GM20431 (cell line): Measurements from ENCODE around the gene DCANP1.

Experiments
- in situ Hi-C: fragments of 300-500 bp; cut with MseI, MboI; formaldehyde crosslinking; loops from one replicate; pipeline ENCODE4 v1.15.0; 2020; ENCODE audit warnings: low sequenced_read_pairs; ENCODE audit not compliant: unreplicated experiment

DCANP1 gene

DNA sequence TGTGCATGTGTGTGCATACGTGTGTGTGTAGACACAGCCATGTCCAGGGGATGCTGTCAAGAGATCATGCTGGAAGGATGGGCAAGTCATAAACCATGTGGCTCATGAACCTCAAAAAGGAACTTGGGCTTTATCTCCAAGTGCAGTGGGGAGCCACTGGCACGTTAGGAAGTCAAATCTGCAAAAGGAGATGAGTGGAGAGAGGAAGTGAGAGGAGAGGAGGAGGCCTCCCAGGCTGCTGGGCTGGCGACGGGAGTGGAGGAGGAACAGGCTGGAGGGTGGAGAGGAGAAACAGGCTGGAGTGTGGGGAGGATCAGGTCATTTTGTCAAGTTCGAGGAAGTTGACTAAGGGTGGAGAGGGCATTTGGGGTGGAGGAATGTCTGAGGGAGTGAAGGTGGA is 34.2 kb upstream of the DCANP1 start:
- in situ Hi-C loops = no loop called here

DNA sequence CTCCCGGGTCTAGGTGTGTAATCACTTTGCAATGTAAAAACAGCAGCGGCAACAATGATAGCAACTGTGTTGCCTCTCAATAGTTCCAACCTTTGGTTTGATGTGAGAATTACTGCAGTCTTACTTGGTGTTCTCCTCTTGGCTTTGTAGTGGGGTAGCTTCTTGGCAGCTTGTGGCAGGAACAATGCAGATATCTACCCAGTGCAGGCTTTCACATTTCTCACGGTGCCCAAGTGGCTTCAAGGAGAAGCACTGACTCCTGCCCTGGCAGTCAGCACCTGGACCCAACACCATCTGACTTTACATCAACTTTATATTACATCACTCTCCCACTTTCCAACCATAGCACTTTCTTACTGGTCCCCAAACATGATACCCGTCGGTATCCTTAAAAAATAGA is 33.4 kb upstream of the DCANP1 start:
- in situ Hi-C loops = no loop called here

DNA sequence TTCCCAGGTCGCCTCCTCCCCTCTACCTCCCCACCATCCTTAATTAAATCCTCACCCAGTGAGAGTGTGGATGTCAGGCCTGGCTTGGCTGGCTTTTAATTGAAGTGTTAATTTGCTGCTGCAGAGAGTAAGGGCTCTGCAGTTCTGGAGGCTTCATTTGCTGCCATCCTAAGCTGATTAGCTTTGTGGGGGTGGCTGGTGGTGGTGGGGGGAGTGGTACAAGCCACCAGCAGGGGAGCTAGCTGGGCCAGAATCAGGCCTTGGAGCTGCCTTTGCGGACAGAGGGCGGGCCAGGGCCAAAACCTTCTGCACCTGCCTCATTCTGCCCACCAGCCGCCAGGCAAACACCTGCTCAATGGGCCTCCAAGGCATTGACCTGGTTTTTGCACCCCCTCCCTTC is 31.8 kb upstream of the DCANP1 start:
- in situ Hi-C loops = no loop called here

DNA sequence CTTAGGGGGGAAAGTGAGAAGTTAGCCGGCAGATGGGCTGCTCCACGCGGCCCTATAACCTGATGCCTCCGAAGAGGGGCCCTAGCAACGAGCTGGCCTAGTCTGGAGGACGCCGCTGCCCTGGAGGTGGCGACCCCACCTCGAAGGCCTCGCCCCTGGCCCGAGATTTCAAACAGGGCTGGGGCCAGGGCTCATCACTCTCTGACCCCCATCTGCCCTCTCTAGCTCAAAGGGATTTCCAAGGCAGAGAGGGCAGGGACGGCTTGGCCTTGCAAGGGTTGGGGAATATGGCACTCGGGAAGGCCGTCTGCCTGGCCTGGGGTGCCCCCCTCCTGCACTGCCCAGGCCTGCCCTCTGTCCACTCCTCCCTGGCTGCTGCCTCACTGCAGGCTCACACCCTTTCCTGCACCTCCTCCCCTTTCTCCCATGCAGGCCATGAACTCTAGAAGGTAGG is 30.5 kb upstream of the DCANP1 start:
- in situ Hi-C loops = no loop called here

DNA sequence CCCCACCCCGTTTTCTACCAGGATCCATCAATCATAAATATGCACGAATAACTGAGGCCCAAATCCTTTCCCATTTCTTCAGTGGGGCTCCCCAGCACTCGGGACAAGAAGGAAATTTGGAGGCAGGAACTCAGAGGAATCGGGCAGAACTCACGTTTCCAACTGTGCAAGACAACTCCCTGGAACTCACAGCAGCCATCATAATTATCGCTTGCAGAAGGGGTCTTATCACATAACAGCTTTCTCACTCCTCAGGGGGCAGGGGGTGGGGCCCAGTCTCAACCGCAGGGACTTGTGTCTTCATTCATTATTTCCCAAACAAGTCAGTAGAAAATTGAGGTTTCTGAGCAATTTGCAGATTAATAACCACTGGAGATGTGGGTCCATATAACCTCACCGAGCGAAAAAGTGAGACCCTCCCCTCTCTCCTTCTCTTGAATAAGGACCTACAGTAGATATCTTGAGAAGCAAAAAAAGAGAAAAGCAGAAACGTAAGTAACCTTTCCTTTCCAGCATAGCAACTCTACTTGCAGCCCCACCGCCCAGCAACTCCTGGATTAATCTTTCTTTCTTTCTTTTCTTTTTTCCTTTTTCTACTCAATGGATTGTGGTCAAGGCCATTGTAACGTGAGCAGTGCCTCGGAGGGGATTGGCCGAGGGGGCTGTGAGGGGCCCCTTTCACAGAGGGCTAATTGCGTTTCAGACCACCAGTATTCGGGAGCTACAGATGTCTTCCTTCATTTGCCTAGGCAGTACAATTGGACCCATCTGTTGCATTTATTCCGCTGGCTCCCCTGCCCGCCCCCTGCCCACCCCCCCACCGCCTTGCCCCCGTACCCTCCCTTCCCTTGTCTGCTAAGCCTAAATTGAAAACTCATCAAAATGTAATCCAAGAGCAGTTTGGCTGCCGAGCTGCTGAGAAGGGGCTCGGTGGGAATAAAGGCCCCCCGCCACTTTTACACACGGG is 29.8 kb upstream of the DCANP1 start:
- in situ Hi-C loops = no loop called here

DNA sequence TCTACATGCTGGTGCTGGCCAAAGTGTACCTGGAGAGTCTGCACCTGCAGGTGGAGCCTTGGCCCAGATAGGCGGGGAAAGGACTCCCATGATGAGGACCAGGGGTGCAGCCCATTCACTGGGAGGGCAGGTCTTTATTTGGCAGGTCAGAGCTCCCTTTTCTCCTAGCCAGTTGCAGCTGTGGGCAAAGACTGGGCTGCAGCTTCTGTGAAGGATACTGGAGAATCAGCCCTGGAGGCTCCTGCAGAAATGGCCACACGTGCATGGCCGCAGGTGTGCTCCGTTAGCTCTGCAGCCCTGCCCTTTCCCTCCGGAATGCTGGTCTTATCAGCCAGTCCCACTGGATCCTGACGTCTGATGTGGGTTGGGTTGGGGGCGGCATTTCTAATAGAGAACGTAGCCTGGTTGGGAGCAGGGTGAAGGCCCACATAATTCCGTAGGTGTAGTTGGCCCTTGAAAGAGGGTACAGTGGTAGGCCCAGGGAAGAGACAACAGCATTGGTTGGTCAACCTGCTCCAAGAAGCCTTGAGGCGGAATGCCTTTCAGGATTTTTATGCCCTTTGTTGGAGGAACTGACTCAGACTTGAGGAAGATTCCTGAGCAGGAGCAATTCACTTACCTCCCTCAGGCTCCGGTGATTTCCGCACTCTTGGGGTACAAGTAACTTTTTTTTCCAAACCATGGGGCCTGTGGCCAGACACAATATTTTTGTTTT is 27.0 kb upstream of the DCANP1 start:
- in situ Hi-C loops = no loop called here

DNA sequence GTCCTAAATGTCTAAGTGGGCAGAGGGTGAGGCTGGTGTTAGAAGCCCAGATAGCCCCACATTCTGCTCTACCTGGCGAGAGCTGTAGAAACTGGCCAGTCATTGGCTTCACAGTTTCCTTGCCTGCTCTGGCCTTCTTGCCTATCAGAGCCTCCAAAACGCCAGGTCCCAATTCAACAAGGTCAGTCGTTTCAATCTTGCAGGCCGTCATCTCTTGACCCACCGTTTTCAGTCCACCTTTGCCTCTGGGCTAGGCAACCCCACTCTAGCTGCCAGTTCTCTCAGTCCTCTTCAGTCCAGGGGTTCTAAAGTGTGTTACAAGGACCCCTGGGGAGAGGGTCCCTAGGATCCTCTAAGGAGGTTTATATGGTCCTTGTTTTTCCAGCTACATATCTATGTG is 25.0 kb upstream of the DCANP1 start:
- in situ Hi-C loops = no loop called here

DNA sequence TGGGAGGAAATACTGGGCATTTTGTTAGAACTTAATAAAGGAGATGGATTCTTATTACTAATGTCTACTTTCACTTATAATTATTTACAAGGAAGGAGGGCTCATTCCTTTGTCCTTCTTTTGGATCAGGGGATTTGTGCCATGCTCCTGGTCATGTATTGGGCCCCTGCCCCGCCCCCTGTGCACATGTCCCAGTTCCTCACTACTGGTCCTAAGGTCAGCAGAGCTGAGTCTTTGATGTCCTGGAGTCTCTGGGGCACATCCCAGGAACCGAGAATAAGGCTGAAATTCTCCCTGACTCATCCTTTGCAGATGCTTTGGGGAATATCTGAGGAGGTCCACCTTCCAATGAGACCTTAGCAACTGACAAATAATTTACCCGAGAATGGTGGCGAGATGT is 24.6 kb upstream of the DCANP1 start:
- in situ Hi-C loops = no loop called here

DNA sequence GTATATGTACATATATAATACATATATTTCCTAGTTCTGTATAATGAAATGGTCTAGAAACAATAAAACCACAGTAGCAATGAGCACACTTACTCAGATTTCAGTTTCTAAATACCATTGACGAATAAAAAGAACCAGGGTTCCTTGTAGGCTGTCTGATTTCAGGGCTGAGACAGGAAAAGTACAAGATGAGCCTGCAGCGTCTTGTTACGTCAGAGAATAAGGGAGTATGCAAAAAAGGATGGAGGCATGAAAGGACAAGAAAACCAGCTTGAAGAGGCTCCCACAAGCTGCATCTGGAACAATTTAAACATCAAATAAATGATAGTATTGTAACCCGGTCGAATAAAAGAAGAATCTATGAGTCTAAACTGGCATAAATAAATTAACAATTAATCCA is 22.8 kb upstream of the DCANP1 start:
- in situ Hi-C loops = loop anchor here (10.0 kb wide), 1 partner anchor 85 kb away; no protein-coding TSS in a partner anchor

DNA sequence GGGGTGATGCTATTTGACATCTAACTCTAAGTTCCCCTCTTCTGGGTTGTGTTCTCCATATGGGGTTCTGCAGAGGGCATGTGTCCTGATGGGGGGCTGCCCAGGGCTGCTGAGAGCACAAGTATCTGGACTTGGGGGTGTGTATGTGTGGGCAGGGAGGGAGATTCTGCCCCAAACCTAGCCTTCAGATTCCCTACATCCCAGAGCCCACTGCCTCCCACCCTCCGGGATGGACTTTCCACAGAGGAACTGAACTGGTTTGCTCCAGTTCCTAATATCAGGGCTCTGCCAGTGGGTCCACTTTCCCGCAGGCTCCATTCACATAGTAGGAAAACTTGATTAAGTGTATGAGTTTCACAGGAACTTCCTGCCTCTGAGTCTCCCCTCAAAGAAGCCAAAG is 21.4 kb upstream of the DCANP1 start:
- in situ Hi-C loops = loop anchor here (10.0 kb wide), 1 partner anchor 86 kb away; no protein-coding TSS in a partner anchor

DNA sequence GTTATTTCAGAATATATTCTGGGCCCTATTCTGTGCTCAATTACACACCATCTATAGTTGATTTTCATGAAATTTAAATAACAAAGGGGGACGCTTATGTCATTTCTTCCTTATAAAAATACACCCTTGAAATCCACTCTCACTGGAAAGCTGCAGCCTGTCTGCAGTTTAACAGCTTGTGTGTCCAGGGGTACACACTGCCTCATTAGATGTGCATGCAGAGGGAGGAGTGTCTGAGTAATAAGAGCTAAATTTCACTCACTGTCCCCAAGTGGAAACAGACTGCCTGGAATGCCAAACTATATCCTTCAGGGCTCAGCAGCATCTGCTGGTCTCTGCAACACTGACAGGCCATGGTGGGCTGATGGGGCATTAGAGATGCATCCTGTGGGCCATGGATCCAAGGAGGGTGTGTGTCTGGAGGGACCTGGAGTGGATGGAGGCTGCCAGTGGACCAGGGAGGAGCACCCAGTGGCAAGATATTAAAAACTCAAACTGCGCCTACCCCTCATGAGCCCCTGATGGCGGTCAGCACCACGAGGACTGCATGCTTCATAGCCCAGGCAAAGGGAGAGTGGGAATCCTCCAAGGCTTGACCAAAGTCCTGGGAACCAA is 20.8 kb upstream of the DCANP1 start:
- in situ Hi-C loops = loop anchor here (10.0 kb wide), 1 partner anchor 87 kb away; no protein-coding TSS in a partner anchor

DNA sequence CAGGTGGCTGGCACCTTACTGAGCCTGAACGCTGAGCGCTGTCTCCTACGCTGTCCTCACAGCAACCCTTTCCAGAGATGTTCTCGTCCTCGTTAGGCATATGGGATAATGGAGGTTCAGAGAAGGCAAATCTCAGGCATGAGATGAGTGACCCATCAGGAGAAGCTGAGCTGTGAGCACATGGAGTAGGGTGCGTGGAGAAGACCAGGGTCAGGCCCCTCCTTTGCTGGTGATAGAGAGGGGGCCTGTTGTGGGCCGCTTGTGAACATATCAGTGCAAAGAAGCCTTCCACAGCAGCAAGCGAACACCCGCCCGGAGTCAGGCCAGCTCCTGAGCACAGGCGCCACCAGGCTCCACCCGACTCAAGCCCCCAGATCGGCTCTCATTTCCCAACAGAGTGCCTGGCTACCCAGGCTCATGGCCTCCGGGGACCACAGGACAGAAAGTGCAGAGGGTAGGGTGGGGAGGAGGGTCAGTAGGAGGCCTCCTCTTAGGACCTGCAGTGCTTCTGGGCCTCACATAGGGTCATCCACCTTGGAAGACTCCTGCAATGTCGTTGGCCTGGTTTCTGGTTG is 20.0 kb upstream of the DCANP1 start:
- in situ Hi-C loops = loop anchor here (10.0 kb wide), 1 partner anchor 88 kb away; no protein-coding TSS in a partner anchor

DNA sequence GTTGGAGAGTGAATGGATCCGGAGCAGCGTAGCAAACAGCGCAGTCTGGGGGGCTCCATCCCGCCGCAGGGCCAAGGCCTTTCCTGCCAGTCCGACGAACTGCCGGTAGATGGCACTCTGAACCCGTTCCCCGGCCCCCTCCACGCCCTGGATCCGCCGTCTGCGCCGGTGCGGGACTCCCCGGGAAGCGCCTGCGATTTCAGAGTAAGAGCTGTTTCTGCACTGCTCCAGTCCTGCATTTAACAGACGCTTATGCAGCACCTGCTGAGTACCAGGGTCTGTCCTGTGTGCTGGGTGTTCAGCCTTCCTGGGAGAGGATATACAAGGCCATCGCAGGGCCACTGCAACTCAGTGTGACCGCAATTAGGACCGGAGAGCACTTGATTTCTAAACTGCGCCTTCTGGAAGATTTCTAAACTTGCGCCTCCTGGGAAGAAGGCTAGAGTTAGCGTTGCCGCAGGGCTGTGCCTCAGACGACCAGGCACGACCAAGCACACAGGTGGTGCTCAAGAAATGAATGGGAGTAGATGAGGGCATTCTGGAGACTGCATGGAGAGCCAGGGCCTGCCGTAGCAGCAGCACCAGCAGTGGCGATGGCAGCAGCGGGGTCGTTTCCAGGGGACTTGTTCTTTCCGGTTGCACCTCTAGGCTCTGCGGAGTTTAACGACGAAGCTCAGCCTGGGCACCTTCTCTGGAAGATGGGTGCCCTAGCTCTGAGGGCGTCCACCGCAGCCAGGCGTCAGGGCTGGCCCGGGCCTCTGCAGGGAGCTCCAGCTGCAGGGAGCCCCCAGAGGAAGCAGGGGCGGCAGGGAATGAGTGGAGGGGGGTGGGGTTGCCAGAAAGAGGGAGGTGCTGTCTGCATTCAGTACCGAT is 19.3 kb upstream of the DCANP1 start:
- in situ Hi-C loops = loop anchor here (10.0 kb wide), 1 partner anchor 88 kb away; no protein-coding TSS in a partner anchor

DNA sequence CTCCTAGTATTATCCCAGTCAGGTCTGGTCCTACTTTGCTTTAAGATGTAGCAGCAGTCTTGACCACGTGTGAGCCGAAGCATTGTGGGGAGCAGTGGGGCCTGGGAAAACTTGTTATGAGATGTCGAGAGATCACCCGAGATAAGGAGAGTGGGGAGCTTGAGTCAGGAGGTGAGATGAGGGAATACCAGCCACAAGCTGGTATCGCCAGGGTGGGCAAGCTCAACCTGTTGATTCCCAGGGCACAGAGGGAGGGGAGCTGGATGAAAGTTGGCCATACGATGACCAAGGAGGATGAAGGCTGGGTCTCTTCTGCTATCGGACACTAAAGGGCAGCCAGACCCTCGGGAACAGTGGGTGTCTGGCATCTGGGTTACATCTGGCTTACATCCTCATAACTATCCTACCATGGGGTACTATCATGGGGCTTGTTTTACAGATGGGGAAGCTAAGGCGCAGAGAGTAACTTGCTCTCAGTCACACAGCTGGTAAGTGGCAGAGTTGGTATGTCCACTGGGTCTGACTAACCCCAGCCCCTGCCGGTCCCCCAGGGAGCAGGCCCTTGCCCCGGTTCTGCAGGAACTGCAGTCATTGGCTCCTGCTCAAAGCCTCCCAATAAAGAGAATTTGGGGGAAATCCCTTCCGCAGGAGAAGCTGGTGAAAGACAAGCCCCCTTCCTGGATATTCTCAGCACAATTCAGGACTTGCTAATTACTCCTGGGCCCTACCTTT is 18.4 kb upstream of the DCANP1 start:
- in situ Hi-C loops = loop anchor here (10.0 kb wide), 1 partner anchor 89 kb away; no protein-coding TSS in a partner anchor

DNA sequence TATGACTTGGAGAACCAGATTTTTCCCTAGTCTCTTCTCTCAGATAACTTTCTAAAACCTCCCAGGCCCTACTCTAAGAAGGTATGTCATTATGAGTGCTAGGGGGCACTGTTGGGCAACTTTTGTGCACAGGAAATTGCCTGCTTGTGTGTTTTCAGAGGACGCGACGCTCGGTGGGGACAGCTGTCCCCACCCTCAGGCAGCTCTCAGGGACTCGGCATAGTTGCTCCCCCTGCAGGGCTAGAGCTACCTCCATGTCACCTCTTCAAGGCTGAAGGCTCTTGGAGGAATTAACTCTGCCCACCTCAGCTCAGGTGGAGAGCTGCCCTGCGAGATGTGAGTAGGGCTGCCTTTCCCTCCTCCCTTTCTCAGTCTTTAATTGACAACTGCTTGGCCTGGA is 15.2 kb upstream of the DCANP1 start:
- in situ Hi-C loops = loop anchor here (10.0 kb wide), 1 partner anchor 92 kb away; no protein-coding TSS in a partner anchor

DNA sequence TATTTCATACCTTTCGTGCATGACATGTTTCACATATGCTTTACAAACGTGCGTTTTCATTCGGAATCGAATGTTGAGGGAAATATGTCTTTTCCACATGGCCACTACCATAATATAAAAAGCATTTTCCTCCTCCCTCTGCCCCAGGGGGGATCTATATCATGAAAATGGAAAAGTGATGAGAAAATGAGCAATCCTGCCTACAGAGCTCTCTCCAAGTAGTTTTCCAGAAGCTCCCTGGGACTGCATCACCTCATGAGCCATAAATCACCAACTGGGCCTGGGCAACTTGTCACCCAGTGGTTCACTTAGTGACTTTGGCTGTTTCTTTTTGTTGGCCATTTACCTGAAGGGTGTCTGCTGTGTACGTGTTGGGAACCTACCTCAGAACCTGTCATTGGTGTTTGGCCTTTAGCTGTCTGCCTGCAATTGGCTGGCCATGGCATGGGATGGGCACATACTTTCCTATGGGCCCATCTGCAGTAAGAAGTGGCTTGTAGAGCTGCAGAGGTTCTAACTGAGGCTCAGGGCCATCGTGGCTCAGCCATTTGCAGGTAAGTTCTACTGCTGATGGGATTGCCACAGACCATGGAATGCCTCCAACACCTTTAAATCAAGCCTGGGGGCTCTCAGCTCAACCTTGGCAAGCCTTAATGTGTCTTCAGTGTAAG is 14.5 kb upstream of the DCANP1 start:
- in situ Hi-C loops = loop anchor here (10.0 kb wide), 1 partner anchor 93 kb away; no protein-coding TSS in a partner anchor

DNA sequence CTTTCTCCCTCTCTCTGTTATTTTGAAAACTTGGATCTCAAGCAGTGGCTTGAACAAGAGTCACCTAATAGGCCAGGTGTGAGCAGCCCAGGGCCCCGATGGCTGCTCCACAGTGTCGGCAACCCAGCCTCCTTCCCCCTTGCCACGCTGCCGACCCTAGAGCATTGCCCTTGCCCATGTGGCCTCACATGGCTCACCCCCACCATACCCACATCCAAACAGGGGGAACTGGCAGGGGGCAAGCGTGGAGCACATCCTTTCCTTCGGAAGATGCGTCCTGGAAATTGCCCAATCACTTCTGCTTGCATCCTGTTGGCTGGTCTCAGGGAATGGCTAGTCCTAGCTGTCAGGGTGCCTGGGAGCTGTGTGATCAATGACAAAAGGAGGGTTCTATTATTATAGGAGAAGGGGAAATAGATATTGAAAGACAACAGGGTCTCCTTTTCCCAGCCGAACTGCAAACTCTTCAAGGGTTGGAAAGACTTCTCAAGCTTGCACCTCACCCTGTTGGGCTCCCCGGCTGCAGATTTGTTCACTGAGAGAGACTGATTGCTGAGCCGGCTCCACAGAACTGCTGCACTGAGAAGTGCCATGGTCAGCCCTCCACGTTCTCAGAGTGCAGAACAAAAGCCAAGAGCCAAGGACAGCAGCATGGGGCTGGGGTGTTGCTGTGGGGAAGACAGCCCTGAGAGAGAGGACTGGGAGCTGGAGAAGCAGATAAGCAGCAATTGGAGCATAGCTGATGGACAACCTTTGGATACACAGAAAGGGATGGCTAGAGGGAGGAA is 13.3 kb upstream of the DCANP1 start:
- in situ Hi-C loops = loop anchor here (10.0 kb wide), 1 partner anchor 94 kb away; no protein-coding TSS in a partner anchor
